ENCODE measurements around the gene RAG1. TPM values are rescaled to one million over a fixed set of nuclear protein-coding genes. Genes with fewer than 3 reads are reported as not detected.

The RAG1 gene
- total RNA-seq, 2 donors from 2014 or later: 0.33 to 0.52 TPM

DNA sequence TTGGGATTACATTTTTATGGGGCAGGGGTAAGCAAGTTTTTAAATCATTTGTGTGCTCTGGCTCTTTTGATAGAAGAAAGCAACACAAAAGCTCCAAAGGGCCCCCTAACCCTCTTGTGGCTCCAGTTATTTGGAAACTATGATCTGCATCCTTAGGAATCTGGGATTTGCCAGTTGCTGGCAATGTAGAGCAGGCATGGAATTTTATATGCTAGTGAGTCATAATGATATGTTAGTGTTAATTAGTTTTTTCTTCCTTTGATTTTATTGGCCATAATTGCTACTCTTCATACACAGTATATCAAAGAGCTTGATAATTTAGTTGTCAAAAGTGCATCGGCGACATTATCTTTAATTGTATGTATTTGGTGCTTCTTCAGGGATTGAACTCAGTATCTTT is 10.1 kb downstream of the RAG1 start:
- 90 to 93% methylated on average over 2 of the region's 2 CpGs for WGBS, 2 donors
- TF ChIP-seq POLR2A (IDR thresholded peaks at IDR 0.05): no peak
- TF ChIP-seq, protein P1, sequence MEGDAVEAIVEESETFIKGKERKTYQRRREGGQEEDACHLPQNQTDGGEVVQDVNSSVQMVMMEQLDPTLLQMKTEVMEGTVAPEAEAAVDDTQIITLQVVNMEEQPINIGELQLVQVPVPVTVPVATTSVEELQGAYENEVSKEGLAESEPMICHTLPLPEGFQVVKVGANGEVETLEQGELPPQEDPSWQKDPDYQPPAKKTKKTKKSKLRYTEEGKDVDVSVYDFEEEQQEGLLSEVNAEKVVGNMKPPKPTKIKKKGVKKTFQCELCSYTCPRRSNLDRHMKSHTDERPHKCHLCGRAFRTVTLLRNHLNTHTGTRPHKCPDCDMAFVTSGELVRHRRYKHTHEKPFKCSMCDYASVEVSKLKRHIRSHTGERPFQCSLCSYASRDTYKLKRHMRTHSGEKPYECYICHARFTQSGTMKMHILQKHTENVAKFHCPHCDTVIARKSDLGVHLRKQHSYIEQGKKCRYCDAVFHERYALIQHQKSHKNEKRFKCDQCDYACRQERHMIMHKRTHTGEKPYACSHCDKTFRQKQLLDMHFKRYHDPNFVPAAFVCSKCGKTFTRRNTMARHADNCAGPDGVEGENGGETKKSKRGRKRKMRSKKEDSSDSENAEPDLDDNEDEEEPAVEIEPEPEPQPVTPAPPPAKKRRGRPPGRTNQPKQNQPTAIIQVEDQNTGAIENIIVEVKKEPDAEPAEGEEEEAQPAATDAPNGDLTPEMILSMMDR (IDR thresholded peaks at IDR 0.05): no peak
- Histone ChIP-seq H3K27me3 (no peaks in the 10 kb centered on the region), H3K4me1 (no peaks in the 10 kb centered on the region), H3K9me3 (no peaks in the 10 kb centered on the region), H3K27ac (no peak overlapping the region), H3K36me3 (replicated peaks in 1 of 2; ENCODE audit: insufficient read depth in 1 of 2, low read depth in 2 of 2) (no peaks in the 10 kb centered on the region), H3K4me3 (no peak overlapping the region)
- DNase-seq (no peak), ATAC-seq (no peak)
- intact Hi-C loops (cut with DNase I): no loop called here

DNA sequence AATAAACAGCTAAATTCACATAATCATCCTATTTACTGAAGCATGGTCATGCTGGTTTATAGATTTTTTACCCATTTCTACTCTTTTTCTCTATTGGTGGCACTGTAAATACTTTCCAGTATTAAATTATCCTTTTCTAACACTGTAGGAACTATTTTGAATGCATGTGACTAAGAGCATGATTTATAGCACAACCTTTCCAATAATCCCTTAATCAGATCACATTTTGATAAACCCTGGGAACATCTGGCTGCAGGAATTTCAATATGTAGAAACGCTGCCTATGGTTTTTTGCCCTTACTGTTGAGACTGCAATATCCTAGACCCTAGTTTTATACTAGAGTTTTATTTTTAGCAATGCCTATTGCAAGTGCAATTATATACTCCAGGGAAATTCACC is 10.7 kb downstream of the RAG1 start:
- no peak overlapping the region for H3K4me3 ChIP-seq
- no peak overlapping the region for H3K27ac ChIP-seq
- TF ChIP-seq, protein P1 (IDR thresholded peaks at IDR 0.05): no peak
- TF ChIP-seq POLR2A (IDR thresholded peaks at IDR 0.05): no peak
- H3K27me3 ChIP-seq: no peaks in the 10 kb centered on the region
- 70 to 74% methylated on average over 1 of the region's 1 CpG for WGBS, 2 donors
- H3K9me3 ChIP-seq: no peaks in the 10 kb centered on the region
- no peaks in the 10 kb centered on the region for H3K4me1 ChIP-seq
- ATAC-seq (no peak), DNase-seq (no peak)
- no peaks in the 10 kb centered on the region for H3K36me3 ChIP-seq (replicated peaks in 1 of 2; ENCODE audit: insufficient read depth in 1 of 2, low read depth in 2 of 2)
- intact Hi-C loops (cut with DNase I): no loop called here

DNA sequence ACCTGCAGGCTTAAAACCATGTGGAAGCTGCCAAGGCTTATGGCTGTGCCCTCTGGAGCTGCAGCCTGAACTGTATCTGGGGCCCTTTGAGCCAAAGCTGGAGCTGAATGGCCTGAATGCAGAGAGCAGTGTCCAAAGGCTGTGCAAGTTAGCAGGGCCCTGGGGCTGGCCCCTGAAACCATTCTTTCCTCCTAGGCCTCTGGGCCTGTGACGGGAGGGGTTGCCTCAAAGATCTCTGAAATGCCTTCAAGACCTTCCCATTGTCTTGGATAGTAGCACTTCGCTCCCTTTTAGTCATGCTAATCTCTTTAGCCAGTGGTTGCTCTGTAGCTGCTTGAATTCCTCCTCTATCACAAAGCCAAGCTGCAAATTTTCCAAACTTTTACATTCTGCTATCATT is 13.7 kb downstream of the RAG1 start:
- ATAC-seq (no peak), DNase-seq (no peak)
- H3K27ac ChIP-seq: no peak overlapping the region
- no peak overlapping the region for H3K4me3 ChIP-seq
- intact Hi-C loops (cut with DNase I): loop anchor here (10.0 kb wide), 1 partner anchor 83 kb away; no protein-coding TSS in a partner anchor
- no peaks in the 10 kb centered on the region for H3K4me1 ChIP-seq
- TF ChIP-seq, protein P1 (IDR thresholded peaks at IDR 0.05): no peak
- TF ChIP-seq POLR2A (IDR thresholded peaks at IDR 0.05): no peak
- 59 to 96% methylated on average over 2 of the region's 2 CpGs for WGBS, 2 donors
- no peaks in the 10 kb centered on the region for H3K9me3 ChIP-seq
- no peaks in the 10 kb centered on the region for H3K36me3 ChIP-seq (replicated peaks in 1 of 2; ENCODE audit: insufficient read depth in 1 of 2, low read depth in 2 of 2)
- H3K27me3 ChIP-seq: no peaks in the 10 kb centered on the region

DNA sequence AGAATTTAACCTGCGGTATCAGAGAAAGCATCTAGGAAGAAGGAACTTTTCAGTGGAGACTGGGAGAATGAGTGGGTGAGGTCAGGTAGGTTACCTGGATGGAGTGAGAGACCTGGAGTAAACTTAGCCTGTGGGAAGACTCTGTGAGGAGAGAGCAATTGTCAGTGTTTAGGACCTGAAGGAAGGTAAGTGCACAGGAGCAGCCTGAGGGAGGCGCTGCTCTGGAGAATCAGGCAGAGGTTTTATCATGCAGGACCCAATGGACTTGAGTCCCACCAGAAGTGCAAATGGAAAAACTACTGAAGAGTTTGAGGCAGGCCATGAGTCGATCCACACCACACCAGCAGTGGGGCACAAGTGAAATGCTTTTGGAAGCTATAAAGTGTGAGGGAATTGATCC is 15.9 kb downstream of the RAG1 start:
- intact Hi-C loops (cut with DNase I): loop anchor here (10.0 kb wide), 1 partner anchor 81 kb away; no protein-coding TSS in a partner anchor
- TF ChIP-seq, protein P1 (IDR thresholded peaks at IDR 0.05): no peak
- no peak for TF ChIP-seq POLR2A (IDR thresholded peaks at IDR 0.05)

DNA sequence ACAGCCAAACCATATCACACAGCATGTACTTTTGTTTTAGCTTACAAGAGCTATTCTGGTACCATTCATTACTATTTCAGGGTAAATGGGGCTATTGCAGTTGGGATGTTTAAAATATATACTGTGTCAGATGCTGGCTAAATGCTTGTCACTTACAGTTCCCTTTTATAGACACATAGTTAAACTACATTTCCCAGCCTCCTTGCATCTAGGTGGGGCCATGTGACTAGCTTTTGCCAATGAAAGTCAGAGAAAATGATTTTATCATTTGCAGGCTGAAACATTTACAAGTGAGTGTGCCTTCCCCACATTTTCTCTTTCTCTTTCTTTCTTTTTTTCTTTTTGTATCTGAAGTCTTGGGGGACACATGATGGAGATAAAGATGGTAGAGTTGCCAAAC is 18.7 kb downstream of the RAG1 start:
- H3K4me1 ChIP-seq: no peaks in the 10 kb centered on the region
- ATAC-seq (no peak), DNase-seq (no peak)
- no peaks in the 10 kb centered on the region for H3K36me3 ChIP-seq (replicated peaks in 1 of 2; ENCODE audit: insufficient read depth in 1 of 2, low read depth in 2 of 2)
- TF ChIP-seq, protein P1 (IDR thresholded peaks at IDR 0.05): no peak
- no peak for TF ChIP-seq POLR2A (IDR thresholded peaks at IDR 0.05)
- no peaks in the 10 kb centered on the region for H3K27me3 ChIP-seq
- H3K9me3 ChIP-seq: no peaks in the 10 kb centered on the region
- no peak overlapping the region for H3K4me3 ChIP-seq
- H3K27ac ChIP-seq: no peak overlapping the region
- intact Hi-C loops (cut with DNase I): loop anchor here (10.0 kb wide), 1 partner anchor 78 kb away; no protein-coding TSS in a partner anchor

More for the DNA sequence above, 15.9 kb downstream of the RAG1 start:
- 54 to 58% methylated on average over 3 of the region's 3 CpGs for WGBS, 2 donors
- Histone ChIP-seq H3K27me3 (no peaks in the 10 kb centered on the region), H3K9me3 (no peaks in the 10 kb centered on the region), H3K4me3 (no peak overlapping the region), H3K4me1 (no peaks in the 10 kb centered on the region), H3K36me3 (replicated peaks in 1 of 2; ENCODE audit: insufficient read depth in 1 of 2, low read depth in 2 of 2) (no peaks in the 10 kb centered on the region), H3K27ac (no peak overlapping the region)
- ATAC-seq (no peak), DNase-seq (no peak)

Data from body of pancreas (tissue), 4 donors.